Muscle layer of colon (tissue), 2 donors: ENCODE data around the gene SLC7A8.

Experiments
- H3K27ac ChIP-seq: one replicate; pipeline ENCODE4 v1.7.0; 2013; ENCODE audit warnings: low read depth, mild to moderate bottlenecking, low read length, moderate library complexity
- H3K27me3 ChIP-seq, 2 donors: one replicate each; pipeline ENCODE4 v1.7.0; 2013; ENCODE audit warnings: low read length in 2 of 2, mild to moderate bottlenecking in 2 of 2; ENCODE audit not compliant: insufficient read depth in 2 of 2, control insufficient read depth in 1 of 2
- H3K36me3 ChIP-seq: one replicate; pipeline ENCODE4 v1.7.0; 2013; ENCODE audit warnings: mild to moderate bottlenecking, low read length; ENCODE audit not compliant: insufficient read depth
- H3K4me1 ChIP-seq: one replicate; pipeline ENCODE4 v1.7.0; 2013; ENCODE audit warnings: mild to moderate bottlenecking, low read length; ENCODE audit not compliant: insufficient read depth
- H3K4me3 ChIP-seq, 2 donors: one replicate each; pipeline ENCODE4 v1.7.0; 2013; ENCODE audit warnings: low read length in 2 of 2, low read depth in 1 of 2, mild to moderate bottlenecking in 1 of 2, moderate library complexity in 1 of 2
- H3K9ac ChIP-seq: one replicate; pipeline ENCODE4 v1.7.0; 2013; ENCODE audit warnings: low read length
- H3K9me3 ChIP-seq: one replicate; pipeline ENCODE4 v1.7.0; 2013; ENCODE audit warnings: mild to moderate bottlenecking, low read length
- donor health status: abdominal sarcoma.
- donor health status: Adenocarcinoma of cecum.

Gene SLC7A8

GRCh38 chr14:23106747-23107045 is 76.8 kb downstream of the SLC7A8 start:
- no peak overlapping the region for H3K4me3 ChIP-seq
- H3K27ac ChIP-seq = no peak overlapping the region
- H3K4me1 ChIP-seq = no peaks in the 10 kb centered on the region
- H3K36me3 ChIP-seq = no peaks in the 10 kb centered on the region
- no peaks in the 10 kb centered on the region for H3K9me3 ChIP-seq
- H3K27me3 ChIP-seq = no peaks in the 10 kb centered on the region
- no peak overlapping the region for H3K9ac ChIP-seq

DNA sequence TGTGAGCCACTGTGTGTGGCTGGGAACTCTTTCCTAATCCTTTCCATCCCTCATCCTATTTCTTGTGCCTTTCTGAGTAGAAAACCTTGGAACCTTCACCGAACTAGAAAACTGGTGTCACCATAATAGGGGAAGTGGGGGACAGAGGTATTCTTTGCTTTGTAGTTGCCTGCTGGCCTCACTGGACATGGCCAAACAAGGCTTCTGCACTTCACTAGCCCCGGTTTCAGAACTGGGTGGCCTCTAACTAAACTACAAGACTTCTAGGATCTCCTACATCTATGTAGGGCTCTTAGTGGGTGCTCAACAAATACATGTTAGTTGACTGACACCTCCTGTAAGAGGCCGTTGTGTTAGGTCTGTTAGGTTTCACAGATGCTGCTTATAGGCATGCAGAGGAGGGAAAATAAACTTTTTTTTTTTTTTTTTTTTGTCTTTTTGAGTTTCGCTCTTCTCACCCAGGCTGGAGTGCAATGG is 78.1 kb downstream of the SLC7A8 start:
- H3K36me3 ChIP-seq = no peaks in the 10 kb centered on the region
- H3K9me3 ChIP-seq = no peaks in the 10 kb centered on the region
- no peaks in the 10 kb centered on the region for H3K4me1 ChIP-seq
- H3K27ac ChIP-seq = no peak overlapping the region
- no peak overlapping the region for H3K9ac ChIP-seq
- H3K27me3 ChIP-seq = no peaks in the 10 kb centered on the region
- H3K4me3 ChIP-seq = no peak overlapping the region

DNA sequence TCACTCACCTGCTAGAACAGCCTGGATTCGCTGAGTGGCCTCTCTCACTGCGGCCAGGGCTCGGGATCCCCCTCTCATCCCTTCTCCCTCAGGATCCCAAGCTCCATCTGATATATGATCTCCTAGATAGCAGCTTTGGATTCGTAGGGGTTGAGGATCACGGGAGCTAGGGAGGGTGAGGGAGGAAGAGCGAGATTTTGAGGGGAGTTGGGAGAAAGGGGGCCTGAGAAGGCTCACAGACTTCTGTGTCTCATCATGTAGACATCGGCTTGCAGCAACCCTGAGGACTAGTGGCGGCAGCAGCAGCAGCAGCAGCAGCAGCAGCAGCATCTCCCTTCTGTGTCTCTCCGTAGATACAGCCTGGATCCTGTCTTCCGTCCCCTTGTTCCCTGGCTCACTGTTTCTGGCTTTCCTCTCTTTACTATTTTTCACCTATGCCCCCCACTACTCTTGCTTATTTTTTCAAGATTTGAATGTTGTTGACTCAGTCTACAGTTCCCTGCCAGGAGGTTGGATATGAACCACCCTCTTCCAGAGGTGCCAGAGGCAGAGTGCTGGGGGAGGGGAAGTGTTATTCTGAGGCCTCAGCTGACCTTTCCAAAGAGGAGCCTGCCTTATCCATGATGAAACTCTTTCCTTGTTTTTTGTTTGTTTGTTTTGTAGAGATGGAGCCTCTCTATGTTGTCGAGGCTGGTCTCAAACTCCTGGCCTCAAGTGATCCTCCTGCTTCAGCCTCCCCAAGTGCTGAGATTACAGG is 78.7 kb downstream of the SLC7A8 start, which contains the start of gene CIROP:
Gene CIROP (minus strand): TSS at position 399 of the 757 bp plus-strand sequence. CDS start 69 bp downstream, at position 330.
- Histone ChIP-seq H3K27ac (no peak within 1 kb of the TSS), H3K4me1 (no peaks in the 10 kb centered on the region)

GRCh38 chr14:23104070-23104590 is 79.3 kb downstream of the SLC7A8 start:
- no peaks in the 10 kb centered on the region for H3K27me3 ChIP-seq
- no peak overlapping the region for H3K27ac ChIP-seq
- H3K4me1 ChIP-seq = no peaks in the 10 kb centered on the region
- no peak overlapping the region for H3K4me3 ChIP-seq
- no peaks in the 10 kb centered on the region for H3K9me3 ChIP-seq
- H3K9ac ChIP-seq = no peak overlapping the region
- H3K36me3 ChIP-seq = peaks cover under 1% of the 10 kb centered on the region

More for the DNA sequence above, 78.7 kb downstream of the SLC7A8 start, which contains the start of gene CIROP:
- Histone ChIP-seq H3K9me3 (no peaks in the 10 kb centered on the region), H3K27me3 (no peaks in the 10 kb centered on the region), H3K36me3 (no peaks in the 10 kb centered on the region), H3K4me3 (no peak within 1 kb of the TSS), H3K9ac (no peak within 1 kb of the TSS)

GRCh38 chr14:23103581-23103980 is 79.9 kb downstream of the SLC7A8 start:
- H3K27ac ChIP-seq = no peak overlapping the region
- H3K4me1 ChIP-seq = no peaks in the 10 kb centered on the region
- no peaks in the 10 kb centered on the region for H3K9me3 ChIP-seq
- no peak overlapping the region for H3K4me3 ChIP-seq
- H3K27me3 ChIP-seq = no peaks in the 10 kb centered on the region
- no peak overlapping the region for H3K9ac ChIP-seq
- H3K36me3 ChIP-seq = peaks cover 6% of the 10 kb centered on the region

- Histone ChIP-seq H3K27ac (no peak overlapping the region), H3K4me1 (no peaks in the 10 kb centered on the region), H3K27me3 (no peaks in the 10 kb centered on the region), H3K36me3 (peaks cover 13% of the 10 kb centered on the region), H3K9ac (no peak overlapping the region), H3K9me3 (no peaks in the 10 kb centered on the region), H3K4me3 (no peak overlapping the region)
Measured at GRCh38 chr14:23102801-23103200, 80.7 kb downstream of the SLC7A8 start.

GRCh38 chr14:23101986-23102625 is 81.4 kb downstream of the SLC7A8 start:
- H3K36me3 ChIP-seq = peaks cover 20% of the 10 kb centered on the region
- no peaks in the 10 kb centered on the region for H3K27me3 ChIP-seq
- no peaks in the 10 kb centered on the region for H3K9me3 ChIP-seq
- H3K4me3 ChIP-seq = no peak overlapping the region
- no peak overlapping the region for H3K27ac ChIP-seq
- H3K4me1 ChIP-seq = peaks cover 5% of the 10 kb centered on the region
- no peak overlapping the region for H3K9ac ChIP-seq

DNA sequence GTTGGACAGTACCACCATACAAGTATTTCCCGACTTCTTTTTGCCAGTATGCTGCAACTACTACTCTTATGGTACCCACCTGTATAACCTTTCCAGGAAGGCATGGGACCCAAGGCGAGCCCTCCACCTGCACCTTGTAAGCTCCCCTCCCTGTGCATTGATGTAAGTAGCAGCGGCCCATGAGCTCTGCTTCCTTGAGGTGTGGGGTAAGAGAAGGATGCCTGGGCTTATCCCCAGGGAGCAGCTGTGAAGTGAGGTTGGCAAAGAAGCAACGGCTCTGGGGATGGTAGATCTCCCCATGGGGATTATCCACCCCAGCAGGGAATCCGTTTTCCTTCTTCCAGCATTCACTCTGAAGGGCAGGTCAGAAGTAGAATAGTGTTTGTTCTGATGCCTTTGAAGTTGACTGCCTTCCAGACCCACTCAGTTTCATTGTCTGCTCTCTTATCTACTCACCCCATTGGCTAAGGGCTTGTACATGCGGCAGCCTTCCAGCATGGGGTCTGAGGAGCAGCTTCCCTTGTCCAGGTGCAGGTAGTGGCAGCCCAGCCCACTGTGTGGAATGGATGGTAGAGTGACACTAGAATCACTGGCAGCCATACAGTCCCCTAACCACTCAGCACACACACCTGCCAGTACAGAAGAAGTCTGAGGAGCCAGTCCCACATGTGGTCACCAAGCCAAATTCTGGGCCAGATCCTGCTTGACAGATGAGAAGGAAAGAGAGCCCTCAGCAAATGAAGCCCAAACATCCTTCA is 82.1 kb downstream of the SLC7A8 start:
- H3K9me3 ChIP-seq = no peaks in the 10 kb centered on the region
- H3K4me3 ChIP-seq = no peak overlapping the region
- H3K27me3 ChIP-seq = no peaks in the 10 kb centered on the region
- H3K4me1 ChIP-seq = peaks cover 12% of the 10 kb centered on the region
- H3K27ac ChIP-seq = no peak overlapping the region
- no peak overlapping the region for H3K9ac ChIP-seq
- peaks cover 26% of the 10 kb centered on the region for H3K36me3 ChIP-seq

DNA sequence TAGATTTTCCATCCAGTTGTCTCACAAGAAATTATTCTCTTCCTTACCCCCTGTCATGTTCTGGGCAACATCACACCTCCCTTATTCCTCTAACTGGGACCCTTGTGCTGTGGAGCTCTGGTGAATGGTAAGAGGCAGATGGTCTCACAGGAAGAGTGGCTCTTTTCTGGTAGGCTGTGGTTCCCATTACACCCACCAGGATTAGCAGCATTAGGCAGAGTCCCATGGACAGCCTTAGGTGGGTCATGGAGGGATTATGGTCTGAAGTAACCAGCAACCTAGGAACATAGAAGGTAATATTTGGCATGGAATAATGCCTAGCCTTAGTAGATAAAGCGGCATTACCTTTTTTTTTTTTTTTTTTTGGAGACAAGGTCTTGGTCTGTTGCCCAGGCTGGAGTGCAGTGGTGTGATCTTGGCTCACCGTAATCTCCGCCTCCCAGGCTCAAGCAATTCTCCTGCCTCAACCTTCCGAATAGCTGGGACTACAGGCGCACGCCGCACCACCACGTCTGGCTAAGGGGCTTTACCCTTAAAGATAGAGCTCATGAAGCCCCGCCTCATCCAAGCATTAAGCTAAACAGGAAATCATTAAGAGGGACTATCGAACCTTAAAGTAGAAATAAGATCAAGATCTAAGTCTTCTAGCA is 84.1 kb downstream of the SLC7A8 start:
- Histone ChIP-seq H3K4me3 (no peak overlapping the region), H3K4me1 (peaks cover 12% of the 10 kb centered on the region), H3K27me3 (no peaks in the 10 kb centered on the region), H3K9me3 (no peaks in the 10 kb centered on the region), H3K9ac (no peak overlapping the region), H3K27ac (no peak overlapping the region), H3K36me3 (peaks cover 26% of the 10 kb centered on the region)

GRCh38 chr14:23097786-23098185 is 85.7 kb downstream of the SLC7A8 start:
- Histone ChIP-seq H3K27ac (no peak overlapping the region), H3K9me3 (no peaks in the 10 kb centered on the region), H3K4me3 (no peak overlapping the region), H3K4me1 (peaks cover 26% of the 10 kb centered on the region), H3K9ac (no peak overlapping the region), H3K36me3 (peaks cover 31% of the 10 kb centered on the region), H3K27me3 (no peaks in the 10 kb centered on the region)
